ENCODE measurements around the gene KLRC2.
"Not testable (repeated sequence)": the region's sequence is repeated elsewhere in the genome, so short reads cannot be mapped to it uniquely, and the experiment has no call there.

Gene KLRC2

GRCh38 chr12:10435816-10436215, at the start of gene KLRC2:
Gene KLRC2, minus strand, starts transcription at chr12:10436010. Its CDS starts 24 bp downstream, at chr12:10435986.
- DNase-seq = not testable (repeated sequence)

GRCh38 chr12:10481901-10482300, 46.1 kb upstream of the KLRC2 start:
- DNase-seq = not testable (repeated sequence)

GRCh38 chr12:10472808-10473207, 37.0 kb upstream of the KLRC2 start:
- not testable (repeated sequence) for DNase-seq

GRCh38 chr12:10469701-10470100, 33.9 kb upstream of the KLRC2 start:
- no peak for DNase-seq

GRCh38 chr12:10466311-10466710, 30.5 kb upstream of the KLRC2 start:
- DNase-seq = no peak

- no peak for DNase-seq
These were observed 21.9 kb upstream of the KLRC2 start for GRCh38 chr12:10457760-10458159.

- no peak for DNase-seq
These were observed 21.0 kb upstream of the KLRC2 start for GRCh38 chr12:10456856-10457255.

GRCh38 chr12:10455766-10456165, 20.0 kb upstream of the KLRC2 start:
- no peak for DNase-seq

GRCh38 chr12:10454531-10454930, 18.7 kb upstream of the KLRC2 start:
- DNase-seq = no peak

GRCh38 chr12:10453156-10453555, 17.3 kb upstream of the KLRC2 start, which contains the start of gene KLRC1:
Gene KLRC1, minus strand, starts transcription at chr12:10453377. Its CDS starts 2,221 bp downstream, at chr12:10451156.
- no peak for DNase-seq

GRCh38 chr12:10448236-10448635, 12.4 kb upstream of the KLRC2 start:
- DNase-seq = no peak

GRCh38 chr12:10446052-10446451, 10.2 kb upstream of the KLRC2 start:
- DNase-seq = not testable (repeated sequence)

GRCh38 chr12:10441144-10441543, 5.3 kb upstream of the KLRC2 start:
- DNase-seq = not testable (repeated sequence)

- DNase-seq = not testable (repeated sequence)
These were observed 3.9 kb upstream of the KLRC2 start for GRCh38 chr12:10439608-10440274.

- not testable (repeated sequence) for DNase-seq
These were observed 1.8 kb upstream of the KLRC2 start for GRCh38 chr12:10437601-10438000.

- not testable (repeated sequence) for DNase-seq
These were observed 5.2 kb downstream of the KLRC2 start for GRCh38 chr12:10430623-10431022.

- not testable (repeated sequence) for DNase-seq
These were observed 9.9 kb downstream of the KLRC2 start for GRCh38 chr12:10425938-10426337.

GRCh38 chr12:10424260-10424899, 11.4 kb downstream of the KLRC2 start:
- DNase-seq = not testable (repeated sequence)

GRCh38 chr12:10422159-10422558, 13.7 kb downstream of the KLRC2 start:
- not testable (repeated sequence) for DNase-seq

- not testable (repeated sequence) for DNase-seq
These were observed 15.5 kb downstream of the KLRC2 start, which contains the start of gene KLRC3 for GRCh38 chr12:10420334-10420733. Gene KLRC3, minus strand, starts transcription at chr12:10420595. Its CDS starts 45 bp downstream, at chr12:10420550.

GRCh38 chr12:10409392-10409791, 26.4 kb downstream of the KLRC2 start, which contains the start of gene KLRC4:
Gene KLRC4, minus strand, starts transcription at chr12:10409757. Its CDS starts 182 bp downstream, at chr12:10409575.
- no peak for DNase-seq

GRCh38 chr12:10408842-10409241, 27.0 kb downstream of the KLRC2 start:
- no peak for DNase-seq

- no peak for DNase-seq
These were observed 29.1 kb downstream of the KLRC2 start for GRCh38 chr12:10406725-10407124.

GRCh38 chr12:10405294-10405693, 30.5 kb downstream of the KLRC2 start:
- no peak for DNase-seq

Data from NCI-H1436 treated with DMSO at 0.1 percent for 48 hours (cell line).